GM12801 (cell line): ENCODE data around the gene FGF19.

Source experiments
- CTCF ChIP-seq: IDR thresholded peaks from one replicate; pipeline ENCODE4 v1.5.1; 2011; ENCODE audit warnings: control low read depth; ENCODE audit not compliant: insufficient read length; ENCODE audit errors: extremely low read depth

FGF19 gene

GRCh38 chr11:69703768-69704507 is at the start of gene FGF19:
Gene FGF19, minus strand, starts transcription at chr11:69704022. Its CDS starts 146 bp downstream, at chr11:69703876.
- TF ChIP-seq CTCF, result no peak

GRCh38 chr11:69752890-69753289 is 49.1 kb upstream of the FGF19 start:
- no peak for TF ChIP-seq CTCF

DNA sequence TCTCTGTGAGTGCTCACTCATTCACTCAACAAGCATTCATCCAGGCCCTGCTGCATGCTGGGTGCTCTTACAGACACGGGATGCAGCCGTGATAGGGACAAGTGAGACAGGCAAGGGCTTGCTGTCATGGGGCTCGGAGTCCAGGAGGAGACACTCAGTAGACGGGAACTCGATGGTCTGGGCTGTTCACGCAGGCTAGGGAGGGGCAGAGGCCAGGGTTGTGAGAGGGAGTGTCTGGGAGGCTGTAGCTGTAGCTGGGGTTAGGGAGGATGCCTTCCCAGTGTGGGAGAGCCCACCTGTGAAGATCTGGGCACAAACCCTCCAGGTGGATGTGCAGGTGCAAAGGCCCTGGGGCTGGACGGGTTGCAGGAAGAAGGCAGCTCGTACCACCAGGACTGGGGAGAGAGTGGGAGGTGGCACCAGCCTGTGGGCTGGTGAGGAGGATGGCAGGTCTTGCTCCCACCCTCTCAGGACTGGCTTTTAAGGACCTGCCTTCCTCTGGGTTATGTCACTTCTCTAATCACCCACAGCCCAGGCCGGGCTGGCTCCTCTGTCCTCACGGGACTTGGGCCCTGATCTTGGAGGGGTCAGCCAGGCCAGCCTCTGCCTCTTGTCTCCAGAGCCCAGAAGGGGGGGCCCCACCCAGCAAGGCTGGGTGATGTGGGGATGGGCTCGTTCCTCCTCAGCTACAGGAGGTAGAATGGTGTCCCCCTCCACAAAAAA is 47.2 kb upstream of the FGF19 start:
- no peak for TF ChIP-seq CTCF

GRCh38 chr11:69750108-69750850 is 46.5 kb upstream of the FGF19 start:
- no peak for TF ChIP-seq CTCF

DNA sequence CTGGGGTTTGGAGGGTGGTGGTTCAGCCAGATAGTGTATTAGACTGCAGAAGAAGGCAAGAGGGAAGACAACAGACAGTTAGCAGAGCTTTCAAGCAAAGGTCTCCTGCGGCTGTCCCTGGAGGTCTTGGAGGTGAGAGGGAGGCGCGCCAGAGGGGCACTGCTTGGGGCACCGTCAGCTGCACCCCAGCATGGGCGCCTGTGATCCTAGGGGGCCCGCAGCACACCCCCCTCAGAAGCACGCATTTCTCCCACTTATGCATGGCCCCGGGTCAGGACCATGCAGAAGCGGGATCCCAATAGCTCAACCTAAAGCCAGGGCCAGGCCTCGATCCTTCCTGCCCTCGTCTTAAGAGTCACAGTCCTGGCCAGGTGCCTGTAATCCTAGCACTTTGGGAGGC is 44.8 kb upstream of the FGF19 start:
- no peak for TF ChIP-seq CTCF

GRCh38 chr11:69746752-69747742 is 43.2 kb upstream of the FGF19 start:
- no peak for TF ChIP-seq CTCF
